Upper lobe of left lung (tissue), 4 donors: ENCODE results near the gene STEAP3.

Experiments used
- CTCF ChIP-seq, 6 experiments: fragments of 450-650 bp in 4 of 6; fragments of 200-600 bp in 2 of 6; sonication (generic) in 2 of 6; IDR thresholded peaks; one replicate each; pipeline ENCODE4 v1.5.1; 2016 to 2019; ENCODE audit warnings: antibody characterized with exemption in 6 of 6
- POLR2A ChIP-seq, 4 donors: fragments of 450-650 bp; IDR thresholded peaks; one replicate each; pipeline ENCODE4 v1.5.1; 2016 to 2017; ENCODE audit warnings: antibody characterized with exemption in 4 of 4, mild to moderate bottlenecking in 2 of 4

DNA sequence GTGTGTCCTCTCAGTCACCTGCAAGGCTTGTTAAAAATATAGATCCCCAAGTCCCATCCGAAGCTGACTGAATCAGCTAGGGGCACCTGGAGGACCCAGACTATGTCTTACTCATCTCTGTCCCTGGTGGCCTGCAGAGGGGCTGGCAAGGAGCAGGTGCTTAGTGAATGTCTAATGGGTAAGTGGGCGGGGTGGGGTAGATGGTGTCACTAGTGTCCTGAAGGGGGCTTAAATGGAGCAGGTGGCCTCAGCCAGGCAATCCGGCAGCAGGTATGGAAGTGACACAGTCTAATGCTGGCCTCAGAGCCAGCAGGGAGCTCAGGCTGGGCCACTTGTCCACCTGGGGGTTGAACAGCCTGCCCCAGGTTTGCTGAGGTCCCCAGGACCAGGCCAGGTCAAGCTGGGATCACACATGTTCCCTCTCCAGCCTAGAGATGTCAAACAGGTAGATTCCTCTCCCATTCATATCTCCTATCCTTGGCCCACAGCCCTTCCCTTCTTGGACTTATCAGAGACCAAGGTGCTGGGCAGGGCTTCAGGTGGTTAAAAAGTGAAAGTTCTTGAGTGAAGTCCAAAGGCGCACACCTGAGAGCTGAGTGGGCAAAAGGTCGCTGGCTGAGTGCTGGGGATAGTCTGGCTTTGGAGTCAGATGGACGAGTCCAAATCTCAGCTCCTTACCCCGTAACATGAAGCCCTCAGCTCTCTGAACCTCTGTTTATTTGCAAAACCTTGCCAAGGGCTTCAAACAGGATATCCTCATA lies 1.7 kb downstream of the STEAP3 start:
- TF ChIP-seq POLR2A (IDR thresholded peaks at IDR 0.05) (no peak), CTCF (IDR thresholded peaks at IDR 0.05) (no peak)
